Neutrophil (primary cell): ENCODE measurements around the gene ARNT2.

ENCODE experiments used
- H3K27ac ChIP-seq: fragments of 200-600 bp; sonication (generic); 2 replicates; pipeline ENCODE4 v1.5.1; 2016; ENCODE audit warnings: mild to moderate bottlenecking, moderate library complexity
- H3K27me3 ChIP-seq: fragments of 200-600 bp; sonication (generic); 2 replicates; pipeline ENCODE4 v1.6.0; 2016; ENCODE audit warnings: mild to moderate bottlenecking
- H3K36me3 ChIP-seq: fragments of 200-600 bp; sonication (generic); 2 replicates; pipeline ENCODE4 v1.5.1; 2017
- H3K4me1 ChIP-seq, 2 experiments: fragments of 200-600 bp in 1 of 2; sonication (generic) in 1 of 2; 1 replicate in 1 of 2; 2 replicates in 1 of 2; pipeline versions ENCODE4 v1.5.1 to v1.6.1; 2013 to 2016; ENCODE audit warnings: low read depth in 1 of 2, low read length in 1 of 2, mild to moderate bottlenecking in 1 of 2, moderate library complexity in 1 of 2; ENCODE audit not compliant: control insufficient read depth in 1 of 2, insufficient read depth in 1 of 2
- H3K4me3 ChIP-seq, 2 experiments: fragments of 200-600 bp in 1 of 2; sonication (generic) in 1 of 2; 1 replicate in 1 of 2; 2 replicates in 1 of 2; pipeline ENCODE4 v1.5.1; 2013 to 2016; ENCODE audit warnings: low read depth in 1 of 2, low read length in 1 of 2, mild to moderate bottlenecking in 1 of 2, moderate library complexity in 1 of 2
- H3K9me3 ChIP-seq: fragments of 200-600 bp; sonication (generic); 2 replicates; pipeline ENCODE4 v1.5.1; 2016
- CTCF ChIP-seq: fragments of 200-600 bp; sonication (generic); IDR thresholded peaks from 2 replicates; pipeline ENCODE4 v1.5.1; 2016; ENCODE audit warnings: antibody characterized with exemption

ARNT2 gene

GRCh38 chr15:80479191-80479590 is 75.0 kb downstream of the ARNT2 start:
- Histone ChIP-seq H3K27ac (no peak overlapping the region), H3K4me3 (no peak overlapping the region), H3K9me3 (no peaks in the 10 kb centered on the region), H3K36me3 (no peaks in the 10 kb centered on the region), H3K4me1 (no peaks in the 10 kb centered on the region), H3K27me3 (no peaks in the 10 kb centered on the region)
- no peak for TF ChIP-seq CTCF

GRCh38 chr15:80480171-80480811 is 76.1 kb downstream of the ARNT2 start:
- Histone ChIP-seq H3K9me3 (no peaks in the 10 kb centered on the region), H3K4me1 (no peaks in the 10 kb centered on the region), H3K27ac (no peak overlapping the region), H3K36me3 (no peaks in the 10 kb centered on the region), H3K27me3 (no peaks in the 10 kb centered on the region), H3K4me3 (no peak overlapping the region)
- TF ChIP-seq CTCF = no peak

GRCh38 chr15:80480909-80481308 is 76.7 kb downstream of the ARNT2 start:
- H3K4me3 ChIP-seq = no peak overlapping the region
- H3K36me3 ChIP-seq = no peaks in the 10 kb centered on the region
- H3K9me3 ChIP-seq = no peaks in the 10 kb centered on the region
- no peaks in the 10 kb centered on the region for H3K27me3 ChIP-seq
- TF ChIP-seq CTCF = no peak
- H3K4me1 ChIP-seq = no peaks in the 10 kb centered on the region
- H3K27ac ChIP-seq = no peak overlapping the region

GRCh38 chr15:80482696-80483095 is 78.5 kb downstream of the ARNT2 start:
- H3K27me3 ChIP-seq = no peaks in the 10 kb centered on the region
- no peaks in the 10 kb centered on the region for H3K36me3 ChIP-seq
- H3K9me3 ChIP-seq = no peaks in the 10 kb centered on the region
- TF ChIP-seq CTCF = no peak
- H3K4me3 ChIP-seq = no peak overlapping the region
- no peak overlapping the region for H3K27ac ChIP-seq
- no peaks in the 10 kb centered on the region for H3K4me1 ChIP-seq

- Histone ChIP-seq H3K36me3 (no peaks in the 10 kb centered on the region), H3K4me3 (no peak overlapping the region), H3K4me1 (no peaks in the 10 kb centered on the region), H3K27me3 (no peaks in the 10 kb centered on the region), H3K9me3 (no peaks in the 10 kb centered on the region), H3K27ac (no peak overlapping the region)
- TF ChIP-seq CTCF = no peak
These were observed 79.6 kb downstream of the ARNT2 start for GRCh38 chr15:80483725-80484161.
